Measurements from ENCODE around the gene SRGAP1. TPM values are rescaled to one million over a fixed set of nuclear protein-coding genes. Genes with fewer than 3 reads are reported as not detected.
"Not testable (repeated sequence)": the region's sequence is repeated elsewhere in the genome, so short reads cannot be mapped to it uniquely, and the experiment has no call there.

The SRGAP1 gene
- total RNA-seq, 1 experiment from 2014 or later = 0.10 TPM

- in situ Hi-C loops (cut with HindIII; ENCODE audit: low sequenced_read_pairs) = no loop called here
- DNase-seq (ENCODE audit: low spot score) = no peak
Measured at GRCh38 chr12:64010069-64010686, 165.7 kb downstream of the SRGAP1 start.

GRCh38 chr12:64016521-64016920, 172.0 kb downstream of the SRGAP1 start:
- DNase-seq (ENCODE audit: low spot score) = no peak
- in situ Hi-C loops (cut with HindIII; ENCODE audit: low sequenced_read_pairs) = no loop called here

GRCh38 chr12:64018116-64018515, 173.6 kb downstream of the SRGAP1 start:
- in situ Hi-C loops (cut with HindIII; ENCODE audit: low sequenced_read_pairs); DNase-seq (ENCODE audit: low spot score): not testable (repeated sequence)

GRCh38 chr12:64018524-64018923, 174.0 kb downstream of the SRGAP1 start:
- in situ Hi-C loops (cut with HindIII; ENCODE audit: low sequenced_read_pairs) = no loop called here
- DNase-seq (ENCODE audit: low spot score) = no peak

GRCh38 chr12:64019101-64019500, 174.6 kb downstream of the SRGAP1 start:
- in situ Hi-C loops (cut with HindIII; ENCODE audit: low sequenced_read_pairs) = no loop called here
- no peak for DNase-seq (ENCODE audit: low spot score)

- in situ Hi-C loops (cut with HindIII; ENCODE audit: low sequenced_read_pairs) = no loop called here
- DNase-seq (ENCODE audit: low spot score) = no peak
Measured at GRCh38 chr12:64019654-64020053, 175.2 kb downstream of the SRGAP1 start.

GRCh38 chr12:64025174-64025958, 180.9 kb downstream of the SRGAP1 start:
- in situ Hi-C loops (cut with HindIII; ENCODE audit: low sequenced_read_pairs) = no loop called here
- no peak for DNase-seq (ENCODE audit: low spot score)

GRCh38 chr12:64027311-64027710, 182.8 kb downstream of the SRGAP1 start:
- no peak for DNase-seq (ENCODE audit: low spot score)
- in situ Hi-C loops (cut with HindIII; ENCODE audit: low sequenced_read_pairs) = no loop called here

GRCh38 chr12:64028541-64028940, 184.0 kb downstream of the SRGAP1 start:
- no peak for DNase-seq (ENCODE audit: low spot score)
- in situ Hi-C loops (cut with HindIII; ENCODE audit: low sequenced_read_pairs) = no loop called here

- no peak for DNase-seq (ENCODE audit: low spot score)
- in situ Hi-C loops (cut with HindIII; ENCODE audit: low sequenced_read_pairs) = no loop called here
Measured at GRCh38 chr12:64029013-64029857, 184.7 kb downstream of the SRGAP1 start.

- DNase-seq (ENCODE audit: low spot score) = no peak
Measured at GRCh38 chr12:64030155-64030554, 185.7 kb downstream of the SRGAP1 start.

GRCh38 chr12:64034056-64034455, 189.6 kb downstream of the SRGAP1 start:
- DNase-seq (ENCODE audit: low spot score); in situ Hi-C loops (cut with HindIII; ENCODE audit: low sequenced_read_pairs): not testable (repeated sequence)

More at GRCh38 chr12:64030155-64030554, 185.7 kb downstream of the SRGAP1 start:
- in situ Hi-C loops (cut with HindIII; ENCODE audit: low sequenced_read_pairs) = no loop called here

GRCh38 chr12:64034901-64035576, 190.5 kb downstream of the SRGAP1 start:
- DNase-seq (ENCODE audit: low spot score) = no peak
- in situ Hi-C loops (cut with HindIII; ENCODE audit: low sequenced_read_pairs) = no loop called here

GRCh38 chr12:64036414-64036813, 191.9 kb downstream of the SRGAP1 start:
- no peak for DNase-seq (ENCODE audit: low spot score)
- in situ Hi-C loops (cut with HindIII; ENCODE audit: low sequenced_read_pairs) = no loop called here

GRCh38 chr12:64039281-64039871, 194.9 kb downstream of the SRGAP1 start:
- DNase-seq (ENCODE audit: low spot score) = peak; percentile 24
- in situ Hi-C loops (cut with HindIII; ENCODE audit: low sequenced_read_pairs) = no loop called here

- DNase-seq (ENCODE audit: low spot score) = no peak
- in situ Hi-C loops (cut with HindIII; ENCODE audit: low sequenced_read_pairs) = no loop called here
Measured at GRCh38 chr12:64042911-64043310, 198.4 kb downstream of the SRGAP1 start.

GRCh38 chr12:64044191-64044590, 199.7 kb downstream of the SRGAP1 start:
- DNase-seq (ENCODE audit: low spot score) = no peak
- in situ Hi-C loops (cut with HindIII; ENCODE audit: low sequenced_read_pairs) = no loop called here

GRCh38 chr12:64051057-64051456, 206.6 kb downstream of the SRGAP1 start:
- in situ Hi-C loops (cut with HindIII; ENCODE audit: low sequenced_read_pairs) = no loop called here
- DNase-seq (ENCODE audit: low spot score) = no peak

GRCh38 chr12:64053117-64053516, 208.6 kb downstream of the SRGAP1 start:
- in situ Hi-C loops (cut with HindIII; ENCODE audit: low sequenced_read_pairs) = no loop called here

More at GRCh38 chr12:64053117-64053516, 208.6 kb downstream of the SRGAP1 start:
- DNase-seq (ENCODE audit: low spot score) = no peak
